Ovary (tissue), 9 donors: ENCODE data around the gene MAPK8IP3. TPM values are rescaled to one million over a fixed set of nuclear protein-coding genes. Genes with fewer than 3 reads are reported as not detected.
A peak's percentile ranks its signal among the peaks of the same experiment; 100 is the strongest.

Experiments
- DNase-seq, 5 donors: peaks; one replicate each; pipeline ENCODE4 v3.0.0-alpha.2; 2019 to 2020
- H3K27ac ChIP-seq, 2 donors: fragments of 200-600 bp; one replicate each; pipeline versions ENCODE4 v1.5.1 to v1.8.0; 2019 to 2022
- H3K27me3 ChIP-seq: fragments of 200-600 bp; one replicate; pipeline ENCODE4 v1.8.0; 2022
- H3K36me3 ChIP-seq: fragments of 200-600 bp; sonication (generic); one replicate; pipeline ENCODE4 v1.5.1; 2019
- H3K4me1 ChIP-seq: one replicate; pipeline ENCODE4 v1.8.1; 2013; ENCODE audit warnings: mild to moderate bottlenecking, moderate library complexity; ENCODE audit not compliant: insufficient read depth
- H3K4me3 ChIP-seq: fragments of 200-600 bp; sonication (generic); one replicate; pipeline ENCODE4 v1.5.1; 2017
- H3K9me3 ChIP-seq, 2 donors: fragments of 200-600 bp in 1 of 2; sonication (generic) in 1 of 2; one replicate each; pipeline versions ENCODE4 v1.5.1 to v1.8.1; 2013 to 2019; ENCODE audit warnings: mild to moderate bottlenecking in 1 of 2, moderate library complexity in 1 of 2
- EP300 ChIP-seq: sonication (generic); formaldehyde crosslinking; IDR thresholded peaks from one replicate; pipeline ENCODE4 v1.6.1; 2017; ENCODE audit warnings: antibody characterized with exemption
- POLR2A ChIP-seq: fragments of 450-650 bp; IDR thresholded peaks from one replicate; pipeline ENCODE4 v1.6.1; 2017; ENCODE audit warnings: antibody characterized with exemption, mild to moderate bottlenecking, moderate library complexity
- WGBS, 3 donors: extraction: QIAGEN DNeasy Blood & Tissue Kit in 1 of 3; methylation state at CpG; one replicate each; pipeline versions ENCODE4 v1.1.5 to v1.1.7; 2013 to 2017; 5-methylcytosine and 5-hydroxymethylcytosine counted together
- intact Hi-C, 4 donors: fragments of 100-400 bp; cut with DNase I; formaldehyde crosslinking; loops; one replicate each; pipeline versions ENCODE4 v1.11.0 to v1.15.1; 2022 to 2023
- polyA plus RNA-seq, 2 donors: library from polyadenylated mRNA; stranded (reverse); fragments of 200-250 nt in 1 of 2; fragments of 350-450 nt in 1 of 2; fragmentation: Illumina TruSeq in 1 of 2; extraction: RNeasy Lipid Tissue Mini Kit (QIAGEN cat#74804) in 1 of 2; gene quantifications; one replicate each; pipeline ENCODE4 v1.2.3, GENCODE V29; 2013 to 2014
- total RNA-seq, 7 donors: library from RNA; depleted of rRNA in 2 of 7; stranded (reverse); fragments of >200 nt in 2 of 7; fragmentation: NEBNext Ultra II Directional in 3 of 7; extraction: Animal tissue kit (Norgen Biotek cat#: 25700) in 3 of 7; gene quantifications; one replicate each; pipeline versions ENCODE4 v1.1.0 to v1.2.4, GENCODE V29; 2016 to 2023
- TF ChIP-seq, protein P1 (sequence below), 3 donors: fragments of 450-650 bp in 2 of 3; fragments of 200-600 bp in 1 of 3; IDR thresholded peaks; one replicate each; pipeline versions ENCODE4 v1.5.1 to v1.8.0; 2016 to 2022; ENCODE audit warnings: antibody characterized with exemption in 3 of 3, mild to moderate bottlenecking in 1 of 3
- donor health status: DM: no; HTN: no; CAD: no; lungs with moderate emphysema.
- donor health status: DM: no; HTN: no; CAD: no.
- donor health status: Bipolar disorder and iron deficiency.
- donor health status: DM: yes; HTN: yes; CAD: no.
- donor health status: DM: no; HTN: no; CAD: no.
- donor health status: DM: yes; HTN: yes; CAD: no.

Gene MAPK8IP3
- total and polyA plus RNA-seq, 9 donors, result 7.0 to 117 (median 72.3) TPM

DNA sequence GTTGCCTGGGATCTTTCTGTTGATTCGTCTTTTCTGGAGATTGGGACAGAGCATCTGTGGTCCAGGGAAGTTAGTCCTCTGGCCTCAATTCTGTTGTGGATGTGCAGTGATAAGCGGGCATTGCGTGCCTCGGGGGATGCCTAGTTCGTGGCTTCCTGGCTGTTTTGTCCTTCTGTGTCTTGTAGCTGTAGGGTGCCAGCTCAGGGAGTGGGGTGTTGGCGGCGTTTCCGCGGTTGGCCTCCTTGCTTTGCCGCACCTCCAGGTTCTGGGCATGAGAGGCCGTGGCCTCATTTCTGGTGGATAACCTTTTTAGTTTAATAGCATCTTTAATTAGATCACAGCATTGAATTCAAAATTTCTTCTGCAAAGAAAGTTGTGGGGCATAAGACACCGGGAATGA, 29.3 kb upstream of the MAPK8IP3 start:
- intact Hi-C loops, result no loop called here
- no peak for DNase-seq
- no peaks in the 10 kb centered on the region for H3K27me3 ChIP-seq
- no peaks in the 10 kb centered on the region for H3K9me3 ChIP-seq
- H3K4me3 ChIP-seq, result no peak overlapping the region
- H3K27ac ChIP-seq, result no peak overlapping the region
- H3K4me1 ChIP-seq, result peaks cover 5% of the 10 kb centered on the region
- TF ChIP-seq, protein P1, sequence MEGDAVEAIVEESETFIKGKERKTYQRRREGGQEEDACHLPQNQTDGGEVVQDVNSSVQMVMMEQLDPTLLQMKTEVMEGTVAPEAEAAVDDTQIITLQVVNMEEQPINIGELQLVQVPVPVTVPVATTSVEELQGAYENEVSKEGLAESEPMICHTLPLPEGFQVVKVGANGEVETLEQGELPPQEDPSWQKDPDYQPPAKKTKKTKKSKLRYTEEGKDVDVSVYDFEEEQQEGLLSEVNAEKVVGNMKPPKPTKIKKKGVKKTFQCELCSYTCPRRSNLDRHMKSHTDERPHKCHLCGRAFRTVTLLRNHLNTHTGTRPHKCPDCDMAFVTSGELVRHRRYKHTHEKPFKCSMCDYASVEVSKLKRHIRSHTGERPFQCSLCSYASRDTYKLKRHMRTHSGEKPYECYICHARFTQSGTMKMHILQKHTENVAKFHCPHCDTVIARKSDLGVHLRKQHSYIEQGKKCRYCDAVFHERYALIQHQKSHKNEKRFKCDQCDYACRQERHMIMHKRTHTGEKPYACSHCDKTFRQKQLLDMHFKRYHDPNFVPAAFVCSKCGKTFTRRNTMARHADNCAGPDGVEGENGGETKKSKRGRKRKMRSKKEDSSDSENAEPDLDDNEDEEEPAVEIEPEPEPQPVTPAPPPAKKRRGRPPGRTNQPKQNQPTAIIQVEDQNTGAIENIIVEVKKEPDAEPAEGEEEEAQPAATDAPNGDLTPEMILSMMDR (IDR thresholded peaks at IDR 0.05), result no peak
- TF ChIP-seq POLR2A (no peak), EP300 (no peak)
- 90 to 93% (median 92%) methylated on average over 12 of the region's 12 CpGs for WGBS, 3 donors
- no peaks in the 10 kb centered on the region for H3K36me3 ChIP-seq

DNA sequence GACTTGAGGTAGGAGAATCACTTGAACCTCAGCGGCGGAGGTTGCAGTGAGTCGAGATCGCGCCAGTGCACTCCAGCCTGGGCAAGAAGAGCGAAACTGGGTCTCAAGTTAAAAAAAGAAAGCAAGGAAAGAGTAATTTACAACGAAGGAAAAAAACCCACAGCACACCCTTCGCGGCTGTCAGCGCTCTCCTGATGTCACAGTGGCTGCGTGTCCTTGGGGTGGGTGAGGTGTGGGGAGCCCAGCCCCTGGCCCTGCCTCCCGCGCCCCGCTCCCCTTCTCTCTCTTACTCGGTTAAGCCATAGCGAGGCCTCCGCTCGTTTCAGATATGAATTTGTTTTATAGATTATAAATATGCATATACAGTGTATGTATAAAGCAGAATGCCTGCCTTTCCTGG, 28.7 kb upstream of the MAPK8IP3 start:
- peaks cover 5% of the 10 kb centered on the region for H3K4me1 ChIP-seq
- intact Hi-C loops, result no loop called here
- no peaks in the 10 kb centered on the region for H3K9me3 ChIP-seq
- H3K36me3 ChIP-seq, result no peaks in the 10 kb centered on the region
- TF ChIP-seq POLR2A (no peak), EP300 (no peak)
- TF ChIP-seq, protein P1 (IDR thresholded peaks at IDR 0.05), result no peak
- H3K27ac ChIP-seq, result no peak overlapping the region
- no peak overlapping the region for H3K4me3 ChIP-seq
- DNase-seq, result no peak
- H3K27me3 ChIP-seq, result no peaks in the 10 kb centered on the region
- 81 to 84% (median 83%) methylated on average over 18 of the region's 18 CpGs for whole genome bisulfite sequencing, 3 donors

DNA sequence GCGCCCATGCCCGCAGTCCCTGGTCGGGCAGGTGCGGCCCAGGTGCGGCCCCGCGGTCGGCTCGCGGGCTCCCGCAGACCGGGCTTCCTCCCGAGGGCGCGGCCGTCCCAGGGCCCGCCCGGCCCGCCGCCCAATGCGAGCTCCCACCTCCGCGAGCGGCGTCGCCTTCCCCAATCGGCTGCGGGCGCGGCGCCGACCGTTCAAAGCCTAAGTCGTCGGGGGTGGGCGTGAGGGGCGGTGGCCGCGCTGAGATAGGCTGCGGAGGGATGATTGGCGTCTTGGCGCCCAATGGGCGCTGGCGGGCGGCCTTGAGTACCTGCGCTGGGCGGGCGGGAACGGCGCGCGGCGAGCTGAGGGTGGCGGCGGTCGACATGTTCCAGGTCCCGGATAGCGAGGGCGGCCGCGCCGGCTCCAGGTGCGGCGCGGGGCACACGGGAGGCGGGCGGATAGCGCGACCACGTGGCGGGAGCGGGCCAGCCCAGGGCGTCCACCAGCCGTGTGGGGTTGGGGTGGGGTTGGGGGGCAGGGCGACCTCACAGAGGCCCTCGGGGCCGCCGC, 28.0 kb upstream of the MAPK8IP3 start, which contains the start of gene JPT2:
TSS of gene JPT2 (plus strand) at position 338 of the 558 bp plus-strand sequence. CDS start at position 372, 34 bp downstream.
- no peaks in the 10 kb centered on the region for H3K9me3 ChIP-seq
- intact Hi-C loops, result loop anchor here in 1 of 4 donors (2.0 kb wide), 1 partner anchor 29 kb away; the partner anchor contains the start of gene MAPK8IP3
- no peaks in the 10 kb centered on the region for H3K36me3 ChIP-seq
- H3K4me1 ChIP-seq, result peaks cover 5% of the 10 kb centered on the region
- 0% methylated on average over 31 to 79 of the region's 79 CpGs for WGBS, 3 donors
- peak; percentile 95 to 99 (median 96) for DNase-seq
- TF ChIP-seq POLR2A, result no peak
- H3K27ac ChIP-seq, result peak within 1 kb of the TSS in 1 of 2 donors; percentile 46
- H3K4me3 ChIP-seq, result peak within 1 kb of the TSS; percentile 70
- H3K27me3 ChIP-seq, result no peaks in the 10 kb centered on the region

DNA sequence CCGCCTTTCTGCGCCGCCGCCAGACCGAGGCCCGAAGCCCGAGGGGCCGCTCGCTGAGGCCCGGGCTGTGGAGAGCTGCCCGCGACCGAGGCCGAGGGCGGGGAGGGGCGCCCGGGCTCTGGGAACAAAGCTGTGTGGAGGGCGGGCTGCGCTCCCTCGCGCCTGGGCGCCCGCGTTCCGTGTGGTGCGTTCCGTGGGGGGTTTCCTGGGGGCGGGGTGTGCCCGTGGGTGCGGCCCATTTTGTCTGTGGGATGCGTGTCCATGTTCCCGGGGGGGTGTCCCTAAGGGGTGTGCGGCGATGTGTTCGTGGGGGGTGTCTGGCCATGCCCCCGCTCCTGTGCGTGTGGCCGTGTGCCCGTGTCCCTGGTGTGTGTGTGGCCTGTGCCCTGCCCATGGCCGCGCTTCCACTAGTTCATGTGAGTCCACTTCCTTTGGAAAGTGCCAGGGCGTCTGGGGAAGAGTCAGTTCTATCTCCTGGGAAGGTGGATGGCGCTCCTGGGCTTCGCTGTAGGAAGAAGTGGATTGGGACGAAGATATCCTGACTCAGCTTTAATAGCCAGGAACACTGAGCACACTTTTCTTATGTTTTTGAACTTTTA, 27.4 kb upstream of the MAPK8IP3 start:
- TF ChIP-seq, protein P1 (IDR thresholded peaks at IDR 0.05), result no peak
- no peak for TF ChIP-seq EP300
- no peak for TF ChIP-seq POLR2A
- no peaks in the 10 kb centered on the region for H3K36me3 ChIP-seq
- 1 to 2% (median 2%) methylated on average over 18 to 45 of the region's 45 CpGs for WGBS, 3 donors
- H3K27me3 ChIP-seq, result no peaks in the 10 kb centered on the region
- no peaks in the 10 kb centered on the region for H3K9me3 ChIP-seq
- DNase-seq, result peak; percentile 37 to 67 (median 47)
- peak overlapping the region in 1 of 2 donors; percentile 46 for H3K27ac ChIP-seq
- intact Hi-C loops, result loop anchor here in 1 of 4 donors (2.0 kb wide), 1 partner anchor 28 kb away; the partner anchor contains the start of gene MAPK8IP3
- H3K4me3 ChIP-seq, result peak overlapping the region; percentile 70
- H3K4me1 ChIP-seq, result peaks cover 5% of the 10 kb centered on the region

DNA sequence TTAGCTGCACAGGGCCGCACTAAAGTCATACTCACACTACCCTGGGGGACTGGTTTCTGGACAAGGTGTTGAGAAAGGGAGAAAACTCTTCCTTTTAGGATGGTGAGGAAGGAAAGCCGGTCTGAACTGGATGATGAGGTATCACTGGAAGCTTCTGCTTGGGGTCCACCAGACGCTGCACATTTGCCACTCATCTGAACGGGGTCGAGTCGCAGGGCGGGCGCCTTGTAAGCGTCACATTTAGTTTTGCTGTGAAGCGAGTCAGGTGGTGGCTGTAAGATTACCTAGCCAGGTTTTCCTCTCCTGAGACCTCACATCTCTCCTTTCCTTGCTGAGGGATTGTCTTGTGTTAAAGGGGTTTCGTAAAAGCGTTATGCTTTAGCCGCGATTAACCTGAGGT, 25.6 kb upstream of the MAPK8IP3 start:
- Histone ChIP-seq H3K4me3 (no peak overlapping the region), H3K9me3 (no peaks in the 10 kb centered on the region), H3K36me3 (no peaks in the 10 kb centered on the region), H3K27me3 (no peaks in the 10 kb centered on the region), H3K27ac (no peak overlapping the region), H3K4me1 (peaks cover 5% of the 10 kb centered on the region)
- TF ChIP-seq, protein P1 (IDR thresholded peaks at IDR 0.05), result no peak
- no peak for TF ChIP-seq EP300
- intact Hi-C loops, result loop anchor here in 1 of 4 donors (10.0 kb wide), 1 partner anchor 1156 kb away; the partner anchor contains the start of gene CAPN15
- 93 to 95% (median 93%) methylated on average over 14 of the region's 14 CpGs for WGBS, 3 donors
- no peak for DNase-seq
